NCI-H2107 treated with DMSO at 0.1 percent for 48 hours (cell line): ENCODE data around the gene SDR9C7.
"Not testable (repeated sequence)": the region's sequence is repeated elsewhere in the genome, so short reads cannot be mapped to it uniquely, and the experiment has no call there.

Source experiments
- DNase-seq: peaks from one replicate; lab custom pipeline; 2025; ENCODE audit not compliant: unreplicated experiment; lab: John Stamatoyannopoulos, UW

The SDR9C7 gene

GRCh38 chr12:56933826-56934625 is at the start of gene SDR9C7:
SDR9C7 (minus strand) TSS chr12:56934408; CDS start chr12:56934261, 147 bp downstream.
- DNase-seq, result no peak

GRCh38 chr12:56983386-56983785 is 49.2 kb upstream of the SDR9C7 start:
- no peak for DNase-seq

GRCh38 chr12:56982578-56983236 is 48.5 kb upstream of the SDR9C7 start:
- DNase-seq, result not testable (repeated sequence)

- DNase-seq, result no peak
Observed at GRCh38 chr12:56980941-56981530, 46.8 kb upstream of the SDR9C7 start.

GRCh38 chr12:56980268-56980667 is 46.1 kb upstream of the SDR9C7 start:
- DNase-seq, result no peak

GRCh38 chr12:56979628-56980027 is 45.4 kb upstream of the SDR9C7 start:
- DNase-seq, result no peak

GRCh38 chr12:56978397-56979138 is 44.4 kb upstream of the SDR9C7 start:
- no peak for DNase-seq

- not testable (repeated sequence) for DNase-seq
Observed at GRCh38 chr12:56977361-56977760, 43.2 kb upstream of the SDR9C7 start.

GRCh38 chr12:56974224-56974623 is 40.0 kb upstream of the SDR9C7 start:
- DNase-seq, result not testable (repeated sequence)

GRCh38 chr12:56968910-56969309 is 34.7 kb upstream of the SDR9C7 start:
- not testable (repeated sequence) for DNase-seq

GRCh38 chr12:56965997-56966642 is 31.9 kb upstream of the SDR9C7 start:
- DNase-seq, result not testable (repeated sequence)

- not testable (repeated sequence) for DNase-seq
Observed at GRCh38 chr12:56965124-56965523, 30.9 kb upstream of the SDR9C7 start.

GRCh38 chr12:56963557-56963956 is 29.3 kb upstream of the SDR9C7 start:
- DNase-seq, result not testable (repeated sequence)

- DNase-seq, result not testable (repeated sequence)
Observed at GRCh38 chr12:56962247-56962646, 28.0 kb upstream of the SDR9C7 start.

- DNase-seq, result no peak
Observed at GRCh38 chr12:56958422-56958821, 24.2 kb upstream of the SDR9C7 start.

GRCh38 chr12:56957229-56958052 is 23.2 kb upstream of the SDR9C7 start, which contains the start of gene RDH16:
RDH16 (minus strand) TSS chr12:56957608; CDS start chr12:56957462, 146 bp downstream.
- no peak for DNase-seq

- DNase-seq, result no peak
Observed at GRCh38 chr12:56955631-56956256, 21.5 kb upstream of the SDR9C7 start.

GRCh38 chr12:56954958-56955355 is 20.7 kb upstream of the SDR9C7 start:
- no peak for DNase-seq
